Measurements from ENCODE around the gene LRBA.

GRCh38 chr4:150252306-150252705 is 762.8 kb downstream of the LRBA start:
- no peak for TF ChIP-seq CHD2 (IDR thresholded peaks at IDR 0.05; ENCODE audit: low read length, partially characterized antibody)
- no peak for TF ChIP-seq CTCF (IDR thresholded peaks at IDR 0.05)
- no peak for TF ChIP-seq MAX (IDR thresholded peaks at IDR 0.05)
- TF ChIP-seq RAD21 (conservative IDR thresholded peaks at IDR 0.05 in 1 of 2, IDR thresholded peaks at IDR 0.05 in 1 of 2) = no peak

Data from A549 (cell line).